Brain pericyte (primary cell): ENCODE results near the gene TBCK.
"Not testable (repeated sequence)": the region's sequence is repeated elsewhere in the genome, so short reads cannot be mapped to it uniquely, and the experiment has no call there.

Source experiments
- DNase-seq: peaks from one replicate; pipeline ENCODE4 v3.0.0-alpha.2; 2012; ENCODE audit warnings: low read depth, low spot score

TBCK gene

DNA sequence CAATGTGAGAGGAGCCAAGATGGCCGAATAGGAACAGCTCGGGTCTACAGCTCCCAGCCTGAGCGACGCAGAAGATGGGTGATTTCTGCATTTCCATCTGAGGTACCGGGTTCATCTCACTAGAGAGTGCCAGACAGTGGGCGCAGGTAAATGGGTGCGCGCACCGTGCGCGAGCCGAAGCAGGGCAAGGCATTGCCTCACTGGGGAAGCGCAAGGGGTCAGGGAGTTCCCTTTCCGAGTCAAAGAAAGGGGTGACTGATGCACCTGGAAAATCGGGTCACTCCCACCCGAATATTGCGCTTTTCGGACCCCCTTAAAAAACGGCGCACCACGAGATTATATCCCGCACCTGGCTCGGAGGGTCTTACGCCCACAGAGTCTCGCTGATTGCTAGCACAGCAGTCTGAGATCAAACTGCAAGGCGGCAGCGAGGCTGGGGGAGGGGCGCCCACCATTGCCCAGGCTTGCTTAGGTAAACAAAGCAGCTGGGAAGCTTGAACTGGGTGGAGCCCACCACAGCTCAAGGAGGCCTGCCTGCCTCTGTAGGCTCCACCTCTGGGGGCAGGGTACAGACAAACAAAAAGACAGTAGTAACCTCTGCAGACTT is 196.0 kb downstream of the TBCK start:
- not testable (repeated sequence) for DNase-seq

- DNase-seq = no peak
Observed at GRCh38 chr4:106116025-106116424, 200.0 kb downstream of the TBCK start.

DNA sequence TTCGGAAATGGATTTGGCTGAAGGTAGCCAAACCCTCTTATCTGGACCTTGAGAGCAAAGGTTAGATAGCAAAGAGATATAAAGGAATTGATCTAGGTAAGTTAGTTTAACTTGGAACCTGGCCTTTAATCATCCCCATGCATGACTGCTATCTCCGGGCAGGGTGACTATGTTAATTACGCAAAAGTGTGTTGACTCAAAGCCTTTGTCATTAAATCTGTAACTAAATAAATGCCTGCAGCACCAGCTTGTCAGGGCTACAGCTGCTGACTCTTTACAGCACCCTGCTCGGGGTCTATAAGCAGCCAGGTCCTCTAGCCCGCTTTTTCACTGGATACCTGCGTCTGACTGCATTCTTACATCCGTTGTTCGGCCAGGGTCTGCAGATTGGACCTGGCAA is 201.7 kb downstream of the TBCK start:
- DNase-seq = no peak

DNA sequence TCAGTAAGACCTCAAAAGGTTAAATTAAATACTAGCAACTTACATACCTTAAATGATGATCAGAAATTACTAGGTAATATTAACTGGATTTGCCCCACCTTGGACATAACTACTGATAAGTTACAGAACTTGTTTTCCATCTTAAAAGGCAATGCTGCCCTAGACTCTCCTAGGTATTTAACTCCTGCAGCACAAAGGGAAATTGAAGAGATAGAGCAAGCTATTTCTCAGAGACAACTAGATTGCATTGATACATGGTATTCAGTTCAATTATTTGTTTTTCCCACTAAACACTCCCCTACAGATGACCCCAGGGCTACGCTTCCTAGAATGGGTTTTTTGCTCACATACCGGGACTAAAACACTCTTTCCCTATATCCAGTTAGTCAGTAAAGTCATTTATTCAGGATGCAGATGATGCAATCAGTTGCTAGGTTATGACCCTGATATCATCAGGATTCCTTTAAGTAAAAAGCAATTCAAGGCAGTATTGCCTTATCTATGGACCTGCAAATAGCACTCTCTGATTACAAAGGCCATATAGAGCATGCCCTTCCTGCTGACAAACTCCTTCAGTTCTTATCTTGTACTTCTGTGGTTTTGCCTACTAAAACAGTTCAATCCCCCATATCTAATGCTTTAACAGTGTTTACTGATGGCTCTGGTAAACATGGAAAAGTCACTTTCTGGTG is 204.1 kb downstream of the TBCK start:
- DNase-seq = not testable (repeated sequence)

DNA sequence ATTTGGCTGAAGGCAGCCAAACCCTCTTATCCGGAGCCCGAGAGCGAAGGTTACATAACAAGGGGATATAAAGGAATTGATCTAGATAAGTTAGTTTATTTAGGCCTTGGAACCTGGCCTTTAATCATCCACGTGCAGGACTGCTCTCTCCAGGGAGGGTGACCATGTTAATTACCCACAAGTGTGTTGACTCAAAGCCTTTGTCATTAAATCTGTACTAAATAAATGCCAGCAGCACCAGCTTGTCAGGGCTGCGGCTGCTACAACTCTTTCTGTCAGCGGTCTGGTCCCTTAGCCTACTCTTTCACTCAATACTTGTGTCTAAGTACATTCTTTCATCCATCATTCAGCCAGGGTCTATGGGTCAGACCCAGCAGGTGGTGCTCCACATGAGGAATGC is 206.1 kb downstream of the TBCK start:
- no peak for DNase-seq

DNA sequence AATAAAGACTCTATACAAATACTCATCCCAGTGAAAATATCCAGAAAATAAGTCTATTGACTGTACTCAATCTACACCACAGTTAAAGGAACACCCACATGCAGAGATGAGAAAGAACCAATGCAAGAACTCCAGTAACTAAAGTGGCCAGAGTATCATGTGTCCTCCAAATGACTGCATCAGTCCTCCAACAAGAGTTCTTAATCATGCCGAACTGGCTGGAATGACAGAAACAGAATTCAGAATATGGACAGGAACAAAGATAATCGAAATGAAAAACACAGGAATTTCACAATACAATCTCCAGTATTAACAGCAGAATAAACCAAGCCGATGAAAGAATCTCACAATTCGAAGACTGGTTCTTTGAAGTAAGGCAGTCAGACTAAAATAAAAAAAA is 210.3 kb downstream of the TBCK start:
- no peak for DNase-seq

DNA sequence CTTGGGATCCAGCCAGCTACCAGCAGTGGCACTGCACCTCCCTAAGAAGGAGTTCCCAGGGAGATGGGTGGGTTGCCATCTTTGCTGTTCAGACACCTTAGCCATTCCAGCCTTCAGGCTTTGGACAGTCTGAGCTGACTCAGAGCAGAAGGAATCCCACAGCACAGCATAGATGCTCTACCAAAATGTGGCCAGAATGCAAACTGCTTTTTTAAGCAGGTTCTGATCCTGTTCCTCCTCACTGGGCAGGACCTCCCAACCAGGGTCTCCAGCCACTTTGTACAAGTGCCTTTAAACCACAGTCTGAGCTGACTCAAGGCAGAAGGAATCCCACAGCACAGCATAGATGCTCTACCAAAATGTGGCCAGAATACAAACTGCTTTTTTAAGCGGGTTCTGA is 211.7 kb downstream of the TBCK start:
- DNase-seq = no peak

- DNase-seq = peak; percentile 4
Observed at GRCh38 chr4:106096454-106096853, 219.6 kb downstream of the TBCK start.

DNA sequence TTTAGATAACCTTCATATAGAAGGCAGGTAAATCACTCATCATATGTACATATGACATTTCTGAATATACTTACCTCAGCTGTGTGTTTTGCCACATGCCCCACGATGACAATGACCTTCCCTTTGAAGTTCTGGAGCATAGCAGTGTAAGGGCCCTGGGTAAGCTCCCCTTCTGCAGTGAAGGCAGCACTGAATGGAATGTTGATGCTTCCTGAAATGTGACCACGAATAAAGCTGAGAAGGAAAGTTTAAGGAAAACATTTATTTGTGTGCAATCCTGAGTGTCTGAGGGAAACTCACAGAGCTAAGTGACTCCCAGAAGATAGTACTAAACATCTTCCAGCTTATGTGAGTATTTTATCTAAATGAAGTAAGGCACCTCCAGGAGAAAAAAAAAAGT is 220.6 kb downstream of the TBCK start:
- no peak for DNase-seq

GRCh38 chr4:106092361-106093040 is 223.5 kb downstream of the TBCK start:
- DNase-seq = no peak

- DNase-seq = no peak
Observed at GRCh38 chr4:106090826-106091225, 225.2 kb downstream of the TBCK start.

DNA sequence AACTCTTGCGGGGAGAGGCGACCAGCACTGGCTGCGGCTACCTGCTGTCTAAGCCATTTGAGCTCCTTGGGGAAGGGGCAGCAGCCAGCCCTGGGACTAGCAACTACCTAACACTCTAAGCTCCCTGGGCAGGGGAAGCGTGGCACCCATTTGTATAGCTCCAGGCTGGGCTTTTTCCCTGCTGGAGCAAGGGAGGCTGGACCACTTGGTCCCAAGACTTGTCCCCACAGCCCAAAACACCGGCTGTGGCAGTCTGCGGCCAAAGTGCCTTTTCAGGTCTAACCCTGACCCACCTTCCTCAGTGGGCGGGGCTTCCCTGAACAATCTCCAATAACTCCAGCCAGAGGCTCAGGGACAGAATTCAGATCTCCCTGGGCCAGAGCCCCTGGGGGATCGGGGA is 232.9 kb downstream of the TBCK start:
- DNase-seq = no peak

- DNase-seq = no peak
Observed at GRCh38 chr4:106080376-106080775, 235.6 kb downstream of the TBCK start.

DNA sequence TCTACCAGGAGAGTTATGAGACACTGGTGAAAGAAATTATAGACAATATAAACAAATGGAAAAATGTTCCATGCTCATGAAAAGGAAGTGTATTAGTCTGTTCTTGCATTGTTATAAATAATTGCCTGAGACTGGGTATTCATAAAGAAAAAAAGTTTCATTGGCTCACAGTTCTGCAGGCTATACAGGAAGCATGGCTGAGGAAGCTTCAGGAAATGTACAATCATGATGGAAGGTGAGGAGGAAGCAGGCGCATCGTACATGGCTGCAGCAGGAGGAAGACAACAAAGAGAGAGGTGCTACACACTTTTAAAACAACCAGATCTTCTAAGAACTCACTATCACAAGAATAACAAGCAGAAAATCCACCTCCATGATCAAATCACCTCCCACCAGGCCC is 236.4 kb downstream of the TBCK start:
- no peak for DNase-seq

GRCh38 chr4:106065018-106065417 is 251.0 kb downstream of the TBCK start:
- no peak for DNase-seq

- DNase-seq = no peak
Observed at GRCh38 chr4:106063009-106063408, 253.0 kb downstream of the TBCK start.

GRCh38 chr4:106062452-106062875 is 253.5 kb downstream of the TBCK start:
- peak; percentile 62 for DNase-seq

- DNase-seq = no peak
Observed at GRCh38 chr4:106058921-106059320, 257.1 kb downstream of the TBCK start.

- DNase-seq = no peak
Observed at GRCh38 chr4:106056914-106057313, 259.1 kb downstream of the TBCK start.

GRCh38 chr4:106051514-106051913 is 264.5 kb downstream of the TBCK start:
- no peak for DNase-seq

DNA sequence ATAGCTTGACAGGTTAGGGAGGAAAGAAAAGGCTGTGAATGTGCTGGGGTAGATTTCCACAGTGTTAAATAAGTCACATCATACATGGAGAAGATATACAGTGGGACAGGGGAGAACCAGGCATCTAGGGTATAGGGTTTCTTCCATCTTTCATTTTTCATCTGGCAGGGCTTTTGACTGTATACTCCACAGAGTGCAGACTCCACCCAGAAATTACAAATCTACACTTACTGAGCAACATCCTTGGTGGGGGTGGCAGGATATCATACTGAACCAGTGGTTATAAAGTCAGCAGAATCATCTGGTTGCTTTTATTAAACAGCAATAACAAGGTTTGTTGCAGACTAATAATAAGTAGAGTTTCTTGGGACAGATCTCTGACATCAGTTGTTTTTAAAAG is 266.5 kb downstream of the TBCK start:
- no peak for DNase-seq

- DNase-seq = no peak
Observed at GRCh38 chr4:106048250-106048971, 267.6 kb downstream of the TBCK start.
